Neural cell (in vitro differentiated cells): ENCODE measurements around the gene TRIAP1. TPM values are rescaled to one million over a fixed set of nuclear protein-coding genes. Genes with fewer than 3 reads are reported as not detected.

ENCODE experiments used
- H2AFZ ChIP-seq: fragments of 200-600, 300-800 bp; sonication (generic), shearing (Covaris generic); 2 replicates; pipeline ENCODE4 v1.6.0; 2014; ENCODE audit warnings: low read depth, mild to moderate bottlenecking, antibody characterized with exemption, low read length, moderate library complexity
- H3F3A ChIP-seq: fragments of 200-600 bp; shearing (Covaris generic); 2 replicates; pipeline ENCODE4 v1.6.1; 2016; ENCODE audit warnings: mild to moderate bottlenecking, moderate library complexity, mixed read lengths, antibody characterized with exemption, low read length; ENCODE audit not compliant: insufficient read depth, poor library complexity, severe bottlenecking
- H3K27ac ChIP-seq: fragments of 200-600, 300-800 bp; sonication (generic), shearing (Covaris generic); 2 replicates; pipeline ENCODE4 v1.5.1; 2014; ENCODE audit warnings: mild to moderate bottlenecking, low read length, moderate library complexity
- H3K27me3 ChIP-seq: fragments of 300-800, 200-600 bp; sonication (generic), shearing (Covaris generic); 2 replicates; pipeline ENCODE4 v1.6.0; 2014; ENCODE audit warnings: mild to moderate bottlenecking, low read depth, low read length, moderate library complexity; ENCODE audit not compliant: insufficient read depth
- H3K36me3 ChIP-seq: fragments of 300-800, 200-600 bp; sonication (generic), shearing (Covaris generic); 2 replicates; pipeline ENCODE4 v1.5.1; 2014; ENCODE audit warnings: mild to moderate bottlenecking, antibody characterized with exemption, low read length, moderate library complexity; ENCODE audit not compliant: insufficient read depth
- H3K4me2 ChIP-seq: fragments of 300-800, 200-600 bp; sonication (generic), shearing (Covaris generic); 2 replicates; pipeline ENCODE4 v1.6.0; 2014; ENCODE audit warnings: mild to moderate bottlenecking, low read length
- H3K4me3 ChIP-seq: fragments of 300-800, 200-600 bp; sonication (generic), shearing (Covaris generic); 2 replicates; pipeline ENCODE4 v1.5.1; 2014; ENCODE audit warnings: mild to moderate bottlenecking, low read length, moderate library complexity
- H3K79me2 ChIP-seq: fragments of 200-600 bp; shearing (Covaris generic); replicated peaks from 2 replicates; pipeline ENCODE4 v1.6.0; 2014; ENCODE audit warnings: mild to moderate bottlenecking, low read length, moderate library complexity; ENCODE audit not compliant: insufficient read depth
- H3K9ac ChIP-seq: fragments of 300-800, 200-600 bp; sonication (generic), shearing (Covaris generic); 2 replicates; pipeline ENCODE4 v1.6.1; 2016; ENCODE audit warnings: mild to moderate bottlenecking, low read length, mixed read lengths
- H3K9me2 ChIP-seq: fragments of 200-600 bp; shearing (Covaris generic); 2 replicates; pipeline ENCODE4 v1.6.1; 2016; ENCODE audit warnings: mild to moderate bottlenecking, low read length, mixed read lengths; ENCODE audit not compliant: insufficient read depth
- H3K9me3 ChIP-seq: fragments of 200-600, 300-800 bp; sonication (generic), shearing (Covaris generic); 2 replicates; pipeline ENCODE4 v1.6.1; 2016; ENCODE audit warnings: mild to moderate bottlenecking, mixed run types, low read length, moderate library complexity, mixed read lengths
- H4K20me1 ChIP-seq: fragments of 200-600 bp; shearing (Covaris generic); 2 replicates; pipeline ENCODE4 v1.6.1; 2016; ENCODE audit warnings: mild to moderate bottlenecking, mixed run types; ENCODE audit not compliant: insufficient read depth
- CTCF ChIP-seq: fragments of 450-650 bp; IDR thresholded peaks from 2 replicates; pipeline ENCODE4 v1.5.1; 2014; ENCODE audit warnings: antibody characterized with exemption, mild to moderate bottlenecking, moderate library complexity; ENCODE audit not compliant: poor library complexity, severe bottlenecking
- EP300 ChIP-seq: fragments of 450-650 bp; conservative IDR thresholded peaks from 2 replicates; pipeline ENCODE4 v1.6.1; 2014; ENCODE audit warnings: antibody characterized with exemption, mild to moderate bottlenecking, moderate library complexity; ENCODE audit not compliant: poor library complexity, severe bottlenecking
- EZH2 ChIP-seq: fragments of 200-600, 300-800 bp; shearing (Covaris generic), sonication (generic); IDR thresholded peaks from 2 replicates; pipeline ENCODE4 v1.6.1; 2014; ENCODE audit warnings: antibody characterized with exemption, low read length, borderline replicate concordance, mild to moderate bottlenecking; ENCODE audit not compliant: insufficient read depth, poor library complexity, severe bottlenecking
- MXI1 ChIP-seq: fragments of 450-650 bp; conservative IDR thresholded peaks from 2 replicates; pipeline ENCODE4 v1.6.1; 2014; ENCODE audit warnings: antibody characterized with exemption, mild to moderate bottlenecking; ENCODE audit not compliant: poor library complexity, severe bottlenecking
- POLR2AphosphoS5 ChIP-seq: IDR thresholded peaks from 2 replicates; pipeline ENCODE4 v1.6.1; 2012
- RAD21 ChIP-seq: fragments of 450-650 bp; conservative IDR thresholded peaks from 2 replicates; pipeline ENCODE4 v1.6.1; 2014; ENCODE audit warnings: antibody characterized with exemption, mild to moderate bottlenecking, moderate library complexity
- REST ChIP-seq: IDR thresholded peaks from 2 replicates; pipeline ENCODE4 v1.6.1; 2012; ENCODE audit warnings: borderline replicate concordance
- SMC3 ChIP-seq: fragments of 450-650 bp; conservative IDR thresholded peaks from 2 replicates; pipeline ENCODE4 v1.6.1; 2014; ENCODE audit warnings: antibody characterized with exemption, mild to moderate bottlenecking, moderate library complexity; ENCODE audit not compliant: poor library complexity
- TAF1 ChIP-seq: IDR thresholded peaks from 2 replicates; pipeline ENCODE4 v1.6.1; 2012; ENCODE audit warnings: low read depth
- polyA plus RNA-seq: library from polyadenylated mRNA; depleted of rRNA; stranded (reverse); fragments of >200 nt; gene quantifications from 2 replicates; pipeline ENCODE4 v1.2.3, GENCODE V29; 2014

TRIAP1 gene
- polyA plus RNA-seq, 1 donor from 2014 or later = 40.7 TPM

DNA sequence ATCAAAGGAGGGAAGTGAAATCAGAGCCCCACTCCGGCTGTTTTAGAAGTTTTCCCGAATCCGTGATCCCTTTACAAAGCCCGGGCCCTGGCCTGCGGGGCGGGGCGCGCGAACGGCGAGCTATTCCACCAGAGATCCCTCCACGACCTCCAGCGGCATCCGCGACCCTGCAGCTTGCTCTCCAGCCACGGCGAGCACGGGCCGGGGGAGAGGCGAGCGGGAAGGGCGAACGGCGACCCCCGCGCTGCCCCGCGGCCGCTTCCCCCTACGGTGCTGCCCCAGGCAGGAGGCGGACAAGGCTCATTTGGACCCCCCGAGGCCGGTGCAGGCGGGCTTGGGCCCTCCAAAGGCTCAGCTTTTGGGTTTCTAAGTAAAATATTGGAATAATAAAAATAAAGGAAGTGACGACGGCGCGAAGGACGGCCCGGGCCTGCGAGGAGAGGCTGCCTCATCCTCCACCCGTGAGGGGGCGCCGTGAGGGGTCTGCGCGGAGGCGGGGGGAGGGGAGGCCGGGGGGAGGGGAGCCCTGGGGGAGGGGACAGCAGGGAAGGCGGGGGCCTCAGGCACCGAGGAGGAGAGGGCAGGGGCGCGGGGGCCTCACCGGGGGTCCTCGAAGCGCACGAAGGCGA is 22.8 kb upstream of the TRIAP1 start:
- no peak for TF ChIP-seq POLR2AphosphoS5
- TF ChIP-seq RAD21 = no peak
- TF ChIP-seq TAF1 = no peak
- TF ChIP-seq SMC3 = no peak
- TF ChIP-seq REST = no peak
- TF ChIP-seq EP300 = no peak
- no peak for TF ChIP-seq EZH2
- no peak for TF ChIP-seq MXI1
- no peak for TF ChIP-seq CTCF
- no peaks in the 10 kb centered on the region for H3K9me3 ChIP-seq
- peaks cover 15% of the 10 kb centered on the region for H3K36me3 ChIP-seq
- H3K79me2 ChIP-seq = peaks cover 56% of the 10 kb centered on the region
- peak overlapping the region; percentile 97 for H3K4me3 ChIP-seq
- no peaks in the 10 kb centered on the region for H3K9me2 ChIP-seq
- no peaks in the 10 kb centered on the region for H3K27me3 ChIP-seq
- H3K4me2 ChIP-seq = peak overlapping the region; percentile 62
- peaks cover 8% of the 10 kb centered on the region for H4K20me1 ChIP-seq
- H3K9ac ChIP-seq = peak overlapping the region; percentile 95
- H3F3A ChIP-seq = peaks cover 7% of the 10 kb centered on the region
- peak overlapping the region; percentile 40 for H2AFZ ChIP-seq
- peak overlapping the region; percentile 95 for H3K27ac ChIP-seq

- Histone ChIP-seq H3K27ac (peak overlapping the region; percentile 95), H3K4me3 (peak overlapping the region; percentile 97), H4K20me1 (peaks cover 8% of the 10 kb centered on the region), H3K27me3 (no peaks in the 10 kb centered on the region), H3K4me2 (peak overlapping the region; percentile 62), H3K9ac (peak overlapping the region; percentile 95), H2AFZ (peak overlapping the region; percentile 40), H3K36me3 (peaks cover 20% of the 10 kb centered on the region), H3K9me2 (no peaks in the 10 kb centered on the region), H3K9me3 (no peaks in the 10 kb centered on the region), H3F3A (peaks cover 7% of the 10 kb centered on the region), H3K79me2 (peaks cover 58% of the 10 kb centered on the region)
- TF ChIP-seq EZH2 (no peak), RAD21 (no peak), SMC3 (no peak), MXI1 (no peak), POLR2AphosphoS5 (no peak), REST (no peak), EP300 (no peak), TAF1 (no peak), CTCF (no peak)
Measured at GRCh38 chr12:120468325-120468820, 22.2 kb upstream of the TRIAP1 start.
